HG03378 (cell line): ENCODE measurements around the gene FAM90A1.
"Not testable (repeated sequence)": the region's sequence is repeated elsewhere in the genome, so short reads cannot be mapped to it uniquely, and the experiment has no call there.

Source experiments
- ATAC-seq: cut with Tn5 transposase; IDR thresholded peaks from one replicate; pipeline ENCODE4 v1.9.1; 2021; ENCODE audit warnings: mild to moderate bottlenecking, moderate library complexity; ENCODE audit not compliant: unreplicated experiment

Gene FAM90A1, protein sequence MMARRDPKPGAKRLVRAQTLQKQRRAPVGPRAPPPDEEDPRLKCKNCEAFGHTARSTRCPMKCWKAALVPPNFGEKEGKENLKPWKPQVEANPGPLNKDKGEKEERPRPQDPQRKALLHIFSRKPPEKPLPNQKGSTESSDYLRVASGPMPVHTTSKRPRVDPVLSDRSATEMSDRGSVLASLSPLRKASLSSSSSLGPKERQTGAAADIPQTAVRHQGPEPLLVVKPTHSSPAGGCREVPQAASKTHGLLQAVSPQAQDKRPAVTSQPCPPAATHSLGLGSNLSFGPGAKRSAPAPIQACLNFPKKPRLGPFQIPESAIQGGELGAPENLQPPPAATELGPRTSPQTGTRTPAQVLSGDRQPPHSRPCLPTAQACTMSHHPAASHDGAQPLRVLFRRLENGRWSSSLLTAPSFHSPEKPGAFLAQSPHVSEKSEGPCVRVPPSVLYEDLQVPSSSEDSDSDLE

DNA sequence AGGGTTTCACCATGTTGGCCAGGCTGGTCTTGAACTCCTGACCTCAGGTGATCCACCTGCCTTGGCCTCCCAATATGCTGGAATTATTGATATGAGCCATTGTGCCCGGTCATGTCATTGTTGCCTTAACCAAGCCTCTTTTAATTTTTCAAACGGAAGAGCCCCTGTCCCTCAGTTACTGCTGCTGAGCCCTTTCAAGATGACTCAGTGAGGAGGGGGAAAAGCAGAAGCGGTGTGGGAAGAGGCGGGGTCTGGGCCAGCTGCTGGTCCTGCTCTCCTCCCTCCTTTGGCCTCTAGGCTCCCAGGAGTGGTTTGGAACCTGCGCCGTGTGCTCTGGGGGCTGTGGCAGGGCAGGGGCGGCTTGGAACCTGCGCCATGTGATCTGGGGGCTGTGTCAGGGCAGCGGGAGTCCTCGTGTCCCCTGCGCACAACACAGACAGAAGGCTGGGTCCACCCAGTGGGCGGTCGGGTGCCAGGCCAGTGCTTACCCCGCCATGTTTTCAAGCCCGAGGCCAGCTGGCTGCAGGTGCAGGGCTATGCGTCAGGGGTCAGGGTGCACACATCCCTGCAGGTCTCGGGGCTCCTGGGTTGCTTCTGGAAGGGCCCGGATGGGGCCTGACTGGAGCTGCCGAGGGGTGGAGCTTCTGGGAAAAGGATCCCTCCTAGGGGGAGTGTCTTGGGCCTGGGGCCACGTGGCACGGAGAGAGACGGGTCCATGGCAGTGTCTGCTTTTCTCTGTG is at the start of gene FAM90A1:
FAM90A1 (minus strand) TSS at position 627 of the 740 bp plus-strand sequence. CDS start 2,786 bp downstream, outside the sequence.
- not testable (repeated sequence) for ATAC-seq

DNA sequence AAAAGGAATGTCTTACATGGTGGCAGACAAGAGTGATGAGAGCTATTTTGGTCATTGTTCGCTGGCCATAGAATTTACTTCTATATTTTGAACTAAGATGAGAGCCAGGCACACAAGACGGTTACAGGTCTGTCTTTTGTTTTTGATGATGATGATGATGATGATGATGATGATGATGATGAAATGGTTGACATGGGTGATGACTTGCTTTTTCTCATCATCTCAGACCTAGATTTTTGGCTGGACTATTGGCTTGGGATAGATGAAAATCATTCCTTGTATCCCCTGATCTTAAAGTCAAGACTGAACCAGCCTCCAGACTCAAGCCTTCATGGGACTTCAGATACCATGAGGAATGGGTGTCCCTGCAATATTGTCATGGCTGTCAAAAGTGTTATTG is 49.0 kb upstream of the FAM90A1 start:
- not testable (repeated sequence) for ATAC-seq

DNA sequence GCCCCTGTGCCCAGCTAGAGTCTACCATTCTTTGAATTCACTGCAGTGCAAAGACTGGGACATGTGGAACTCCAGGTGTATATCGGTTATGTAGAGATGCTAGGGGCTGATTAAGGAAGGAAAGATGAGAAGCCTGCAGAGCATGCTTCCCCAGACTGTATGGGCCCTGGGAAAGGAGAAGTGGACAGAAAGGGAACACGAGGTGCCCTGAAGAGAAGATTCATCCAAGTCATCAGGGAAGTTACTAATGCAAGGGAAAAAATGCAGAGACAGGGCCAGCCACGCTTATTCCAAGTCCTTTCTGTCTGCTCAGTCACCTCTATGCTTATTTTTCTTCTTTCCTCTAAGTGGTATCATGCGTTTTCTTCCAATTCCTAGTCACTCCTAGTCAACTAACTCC is 39.3 kb upstream of the FAM90A1 start:
- not testable (repeated sequence) for ATAC-seq

DNA sequence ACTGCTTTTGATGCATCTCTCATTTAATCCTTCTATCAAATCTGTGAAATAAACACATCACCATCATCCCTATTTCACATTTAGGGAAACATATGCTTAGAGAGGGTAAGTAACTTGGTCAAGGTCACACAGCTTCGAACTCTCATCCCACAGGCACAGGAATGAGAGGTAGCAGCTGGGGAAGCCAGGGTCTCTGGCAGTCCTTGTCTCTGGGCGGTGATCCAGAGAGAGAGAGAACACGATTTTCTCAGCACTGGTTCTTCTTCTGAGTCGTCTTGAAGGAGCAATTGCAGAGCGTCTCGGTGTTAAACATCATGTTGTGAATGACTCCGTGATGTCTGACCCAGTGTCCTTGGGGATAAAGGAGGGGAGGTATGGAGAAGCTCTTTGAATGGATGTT is 36.8 kb upstream of the FAM90A1 start:
- ATAC-seq = not testable (repeated sequence)

DNA sequence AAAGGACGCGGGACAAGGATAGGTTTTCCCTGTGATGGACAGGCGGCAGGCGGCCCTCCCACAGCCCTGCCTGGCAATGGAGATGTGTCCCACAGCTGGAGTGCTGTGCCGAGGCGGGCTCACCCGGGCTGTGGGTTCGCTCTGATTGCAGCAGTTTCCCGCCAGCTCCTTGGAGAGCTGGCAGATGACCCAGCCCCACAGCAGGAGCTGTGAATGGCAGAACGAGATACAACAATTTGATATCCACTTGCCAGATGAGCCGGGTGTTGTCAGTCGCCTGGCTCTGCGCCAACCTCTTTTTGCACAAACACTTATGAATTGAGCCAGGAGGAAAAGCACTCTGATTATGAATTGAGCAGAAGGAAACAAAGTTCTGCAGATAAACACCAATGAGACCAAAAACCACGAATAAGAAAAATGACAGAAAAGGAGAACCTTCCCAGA is 33.7 kb upstream of the FAM90A1 start:
- not testable (repeated sequence) for ATAC-seq

DNA sequence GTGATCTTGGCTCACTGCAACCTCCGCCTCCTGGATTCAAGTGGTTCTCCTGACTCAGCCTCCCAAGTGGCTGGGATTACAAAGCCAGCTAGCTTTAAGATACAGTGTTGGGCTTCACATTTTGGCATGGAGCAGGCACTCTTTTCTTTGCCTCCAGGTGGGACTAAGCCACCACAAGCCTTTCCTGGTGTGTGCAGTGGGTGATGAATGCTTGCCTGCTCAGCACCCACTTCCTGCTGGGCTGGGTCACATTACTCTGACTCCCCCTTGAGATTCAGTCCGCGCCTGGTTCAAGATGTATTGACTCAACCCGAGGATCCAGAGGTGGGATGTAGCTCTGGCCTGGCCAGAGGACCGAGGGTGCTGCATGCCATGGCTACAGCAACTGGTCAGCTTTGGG is 28.9 kb upstream of the FAM90A1 start:
- ATAC-seq = not testable (repeated sequence)

DNA sequence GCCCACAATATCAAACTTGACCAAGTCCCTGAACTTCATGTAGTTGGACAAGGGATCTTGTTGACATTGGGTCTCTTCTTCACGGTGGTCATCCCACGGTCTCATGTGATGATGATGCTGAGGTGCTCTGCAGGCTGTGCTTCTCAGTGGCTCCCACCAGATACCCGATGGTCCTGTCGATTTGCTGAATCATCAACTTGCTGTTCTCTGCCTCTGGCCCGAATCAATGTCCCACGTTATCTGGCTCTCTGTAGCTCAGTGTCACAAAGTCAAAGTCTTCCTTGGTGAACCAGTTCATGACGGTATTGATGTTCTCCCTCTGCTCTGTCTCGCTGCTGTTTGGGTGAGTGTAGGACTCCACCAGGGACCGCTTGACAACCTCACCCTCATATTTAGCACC is 27.3 kb upstream of the FAM90A1 start:
- ATAC-seq = not testable (repeated sequence)

DNA sequence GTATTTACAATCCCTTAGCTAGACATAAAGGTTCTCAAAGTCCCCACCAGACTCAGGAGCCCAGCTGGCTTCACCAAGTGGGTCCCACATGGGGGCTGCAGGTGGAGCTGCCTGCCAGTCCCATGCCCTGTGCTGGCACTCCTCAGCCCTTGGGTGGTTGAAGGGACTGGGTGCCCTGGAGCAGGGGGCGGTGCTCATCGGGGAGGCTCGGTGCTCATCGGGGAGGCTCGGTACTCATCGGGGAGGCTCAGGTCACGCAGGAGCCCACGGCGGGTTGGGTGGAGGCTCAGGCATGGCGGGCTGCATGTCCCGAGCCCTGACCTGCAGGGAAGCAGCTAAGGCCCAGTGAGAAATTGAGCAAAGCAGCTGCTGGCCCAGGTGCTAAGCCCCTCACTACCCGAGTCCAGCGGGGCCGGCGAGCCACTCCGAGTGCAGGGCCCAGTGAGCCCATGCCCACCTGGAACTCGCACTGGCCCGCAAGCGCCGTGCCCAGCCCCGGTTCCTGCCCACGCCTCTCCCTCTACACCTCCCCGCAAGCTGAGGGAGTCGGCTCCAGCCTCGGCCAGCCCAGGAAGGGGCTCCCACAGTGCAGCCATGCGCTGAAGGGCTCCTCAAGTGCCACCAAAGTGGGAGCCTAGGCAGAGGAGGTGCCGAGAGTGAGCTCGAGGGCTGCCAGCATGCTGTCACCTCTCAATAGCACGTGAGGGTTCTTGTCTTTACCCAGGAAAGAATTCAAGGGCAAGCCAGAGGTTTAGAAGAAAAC is 24.8 kb upstream of the FAM90A1 start:
- ATAC-seq = not testable (repeated sequence)

DNA sequence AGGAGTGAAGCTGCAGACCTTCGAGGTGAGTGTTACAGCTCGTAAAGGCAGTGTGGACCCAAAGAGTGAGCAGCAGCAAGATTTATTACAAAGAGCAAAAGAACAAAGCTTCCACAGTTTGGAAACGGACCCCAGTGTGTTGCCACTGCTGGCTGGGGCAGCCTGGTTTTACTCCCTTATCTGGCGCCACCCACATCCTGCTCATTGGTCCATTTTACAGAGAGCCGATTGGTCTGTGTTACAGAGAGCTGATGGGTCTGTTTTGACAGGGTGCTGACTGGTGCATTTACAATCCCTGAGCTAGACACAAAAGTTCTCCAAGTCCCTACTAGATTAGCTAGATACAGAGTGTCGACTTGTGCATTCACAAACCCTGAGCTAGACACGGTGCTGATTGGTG is 24.2 kb upstream of the FAM90A1 start:
- ATAC-seq = not testable (repeated sequence)

DNA sequence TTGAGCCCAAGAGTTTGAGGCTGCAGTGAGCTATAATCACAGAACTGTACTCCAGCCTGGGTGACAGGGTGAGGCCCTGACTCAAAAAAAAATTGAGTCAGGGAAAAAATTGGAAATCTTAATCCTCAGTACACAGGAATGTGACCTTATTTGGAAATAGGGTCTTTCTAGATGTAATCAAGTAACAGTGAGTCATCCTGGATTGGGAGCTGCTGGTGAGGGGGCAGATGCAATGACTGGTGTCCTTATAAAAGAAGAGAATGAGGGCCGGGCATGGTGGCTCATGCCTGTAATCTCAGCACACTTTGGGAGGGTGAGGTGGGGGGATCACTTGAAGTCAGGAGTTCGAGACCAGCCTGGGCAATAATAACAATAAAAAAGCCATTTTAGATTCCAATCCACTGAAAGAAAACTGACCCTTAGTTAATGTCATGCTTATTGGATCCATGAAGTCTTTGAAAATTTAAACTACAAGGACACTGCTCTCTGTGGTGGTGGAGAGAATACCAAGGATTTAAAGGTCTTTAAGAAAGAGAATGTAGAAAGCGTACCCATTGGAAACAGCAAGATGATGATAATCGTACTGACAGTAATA is 19.6 kb upstream of the FAM90A1 start:
- not testable (repeated sequence) for ATAC-seq

DNA sequence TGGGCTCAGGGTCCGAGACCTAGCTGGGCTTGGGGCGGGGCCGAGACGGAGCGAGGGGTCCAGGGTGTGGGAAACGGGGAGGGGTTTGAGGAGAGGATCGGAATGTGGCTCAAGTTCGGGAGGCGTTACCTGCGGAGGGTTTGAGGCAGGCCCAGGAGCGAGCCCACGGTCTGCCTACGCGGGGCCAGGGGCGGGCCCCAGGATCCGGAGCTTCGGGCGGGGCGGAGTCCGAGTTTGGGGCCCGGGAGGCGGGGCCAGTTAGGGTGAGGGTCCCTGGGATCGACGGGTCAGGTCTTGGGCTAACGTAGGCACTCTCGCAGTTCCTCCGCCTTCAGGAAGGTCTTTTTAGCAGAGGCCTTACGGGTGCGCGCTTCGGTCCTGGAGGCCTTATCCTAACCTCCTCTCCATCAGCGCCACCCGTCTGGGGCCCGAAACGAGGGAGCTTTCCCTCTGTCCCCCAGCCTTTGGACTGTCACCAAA is 16.3 kb upstream of the FAM90A1 start:
- ATAC-seq = not testable (repeated sequence)

DNA sequence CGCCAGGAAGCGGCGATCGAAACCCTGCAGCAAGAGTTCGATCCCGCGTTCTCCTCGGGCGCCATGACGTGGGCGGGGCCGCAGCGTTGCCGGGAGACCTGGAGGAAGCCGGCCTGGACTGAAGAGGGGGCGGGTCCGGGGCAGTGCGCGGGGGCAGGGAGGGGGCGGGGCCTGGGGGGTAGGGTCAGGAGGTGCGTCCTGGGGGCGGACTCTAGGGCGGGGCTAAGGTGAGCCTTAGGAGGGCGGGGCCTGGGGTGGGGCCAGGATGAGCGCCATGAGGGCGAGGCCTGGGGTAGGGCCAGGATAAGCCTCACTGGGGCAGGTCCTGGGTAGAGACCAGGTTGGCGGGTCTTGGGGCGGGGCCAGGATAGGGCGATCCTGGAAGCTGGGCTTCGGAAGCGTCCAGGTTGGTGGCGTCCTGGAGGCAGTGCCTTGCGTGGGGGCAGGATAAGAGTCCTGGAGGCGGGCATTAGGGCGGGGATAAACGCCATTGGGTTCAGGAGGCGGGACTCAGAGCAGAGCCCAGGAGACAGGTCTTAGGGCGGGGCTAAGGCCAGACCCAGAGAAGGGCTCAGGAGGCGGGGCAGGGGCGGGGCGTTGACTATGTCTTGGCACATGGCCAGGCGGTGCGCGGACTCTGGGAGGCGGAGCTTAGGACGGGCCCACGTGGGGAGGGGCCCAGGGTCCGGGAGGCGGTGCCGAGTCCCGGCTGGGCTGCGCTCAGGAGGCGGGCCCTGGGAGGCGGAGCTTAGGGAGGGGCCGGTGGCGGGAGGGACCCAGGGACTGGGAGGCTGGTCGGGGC is 15.7 kb upstream of the FAM90A1 start:
- not testable (repeated sequence) for ATAC-seq

DNA sequence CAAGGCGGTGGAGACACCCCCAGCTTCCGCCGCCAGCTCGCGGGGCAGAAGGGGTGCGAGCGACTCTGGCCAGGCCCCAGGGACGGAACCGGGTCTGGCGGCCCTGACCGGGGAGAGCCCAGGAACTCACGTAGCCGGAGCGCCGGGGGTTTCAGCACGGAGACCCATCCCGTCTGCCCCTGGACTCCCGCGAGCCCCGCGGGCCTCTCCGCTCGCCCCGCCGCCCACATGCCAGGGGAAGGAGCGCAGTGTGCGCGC is 15.1 kb upstream of the FAM90A1 start:
- not testable (repeated sequence) for ATAC-seq

DNA sequence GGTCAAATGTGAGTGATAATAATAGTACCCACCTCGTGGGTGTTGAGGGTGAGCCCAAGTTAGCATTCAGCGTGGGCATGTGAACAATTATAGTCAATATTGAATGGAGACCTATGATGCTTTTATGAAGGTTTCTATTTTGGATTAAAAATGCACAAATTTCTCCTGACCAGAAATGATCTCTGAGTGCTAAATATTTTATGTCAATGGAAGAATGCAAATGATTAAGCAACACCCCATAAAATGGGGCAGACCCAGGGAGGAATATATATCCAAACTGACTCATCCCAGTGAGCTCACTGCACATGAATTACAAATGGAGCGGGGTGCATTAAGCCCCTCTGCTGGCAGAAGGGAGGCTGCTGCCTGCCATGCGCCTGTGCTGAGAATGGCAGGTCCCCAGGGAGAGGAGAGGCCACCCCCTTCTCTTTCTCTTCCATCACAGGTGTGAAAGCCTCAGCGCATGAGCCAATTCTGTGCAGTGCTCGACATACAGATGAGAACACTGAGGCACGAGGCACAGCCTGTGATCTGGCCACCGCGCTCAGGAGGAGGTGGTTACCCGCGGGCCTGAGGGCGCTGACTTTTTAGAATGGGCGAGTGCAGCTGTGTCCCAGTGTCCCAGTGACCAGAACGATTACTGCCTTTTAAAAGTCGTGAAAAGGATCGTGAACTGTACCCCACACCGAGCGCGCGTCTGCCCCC is 14.7 kb upstream of the FAM90A1 start:
- not testable (repeated sequence) for ATAC-seq

DNA sequence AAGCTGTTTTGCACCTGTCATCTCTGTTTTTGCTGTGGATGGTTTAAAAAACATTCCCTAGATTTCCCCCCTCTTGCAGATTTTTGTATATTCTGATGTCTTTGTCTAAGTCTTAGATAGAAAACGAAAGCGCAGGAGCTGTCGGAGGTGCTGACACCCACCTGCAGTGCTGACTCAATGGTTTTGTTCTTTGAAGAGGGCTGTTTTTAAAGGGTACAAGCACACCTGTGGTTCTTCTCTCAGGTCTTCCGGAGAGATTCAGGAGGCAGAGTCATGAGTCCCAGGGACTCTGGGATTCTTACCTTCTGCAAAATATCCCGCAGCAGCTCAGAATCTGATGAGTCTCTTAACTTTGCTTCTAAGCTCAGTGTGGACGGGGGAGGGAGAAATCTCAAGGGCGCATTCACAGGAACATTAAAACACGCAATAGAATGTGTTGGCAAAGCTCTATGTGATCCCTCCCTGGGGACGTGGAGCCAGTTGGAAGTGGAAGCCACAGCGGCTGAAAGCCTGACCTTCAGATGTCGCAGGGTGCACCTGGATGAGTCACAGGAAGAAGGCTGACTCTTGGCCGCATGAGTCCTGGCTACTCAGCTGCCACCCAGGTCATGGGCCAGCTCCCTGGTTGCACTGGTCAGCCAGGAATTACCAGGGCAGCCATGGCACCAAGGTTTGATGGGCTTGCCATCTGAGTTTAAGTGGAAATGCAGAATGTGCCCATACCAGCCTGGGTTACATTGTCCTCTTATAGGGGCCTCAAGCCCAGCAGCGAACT is 13.1 kb upstream of the FAM90A1 start:
- not testable (repeated sequence) for ATAC-seq

DNA sequence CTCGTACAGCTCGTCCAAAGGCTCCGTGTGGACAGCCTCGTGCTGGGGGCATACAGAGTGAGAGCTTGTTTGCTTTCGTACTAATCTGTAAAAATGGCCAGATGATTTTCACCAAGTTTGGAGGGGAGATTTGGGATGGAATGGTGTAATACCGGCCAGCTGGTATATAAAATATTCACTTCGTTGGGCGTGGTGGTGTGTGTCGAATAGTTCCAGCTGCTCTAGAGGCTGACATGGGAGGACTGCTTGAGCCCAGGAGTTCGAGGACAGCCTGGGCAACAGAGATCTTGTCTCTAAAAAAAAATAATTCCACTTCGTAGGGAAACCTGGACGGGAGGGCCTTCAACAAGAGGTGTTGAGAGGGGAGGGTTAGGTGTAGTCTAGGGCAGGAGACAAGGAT is 9.6 kb upstream of the FAM90A1 start:
- not testable (repeated sequence) for ATAC-seq

DNA sequence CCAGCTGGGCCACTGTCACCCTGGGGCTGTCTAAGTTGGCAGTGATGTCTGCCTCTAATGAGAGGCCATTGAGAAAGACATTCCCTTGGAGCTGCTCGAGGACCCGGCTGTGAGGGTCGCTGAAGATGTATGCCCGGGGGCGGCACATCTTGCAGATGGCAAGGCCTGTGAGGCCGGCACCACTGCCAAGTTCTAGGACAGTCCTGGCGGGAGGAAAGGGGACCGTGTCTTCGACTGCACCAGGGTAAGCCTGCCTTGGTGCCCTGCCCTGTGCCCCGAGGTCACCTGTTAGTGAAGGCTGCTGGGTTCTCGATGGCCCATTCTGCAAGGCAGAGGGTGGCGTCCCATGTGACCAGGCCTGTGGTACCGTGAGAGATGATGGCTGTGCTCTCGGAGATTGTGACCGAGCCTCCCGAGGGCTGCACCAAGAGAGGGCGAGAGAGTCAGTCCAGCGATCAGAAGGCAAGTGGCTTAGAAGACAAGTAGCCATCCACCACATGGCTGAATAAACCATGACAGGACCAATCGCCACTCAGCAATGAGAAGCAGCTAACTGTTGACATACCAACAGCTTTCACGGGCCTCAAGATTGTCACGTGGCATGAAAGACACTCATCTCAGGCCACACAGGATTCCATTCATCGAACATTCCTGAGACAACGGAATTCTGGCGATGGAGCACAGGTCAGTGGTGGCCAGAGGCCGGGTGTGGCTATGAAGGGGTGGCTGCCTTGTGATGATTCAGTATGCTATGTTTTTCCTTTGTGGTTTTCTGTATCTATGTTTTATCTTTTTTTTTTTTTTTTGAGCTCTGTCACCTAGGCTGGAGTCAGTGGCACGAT is 8.1 kb upstream of the FAM90A1 start:
- ATAC-seq = not testable (repeated sequence)

DNA sequence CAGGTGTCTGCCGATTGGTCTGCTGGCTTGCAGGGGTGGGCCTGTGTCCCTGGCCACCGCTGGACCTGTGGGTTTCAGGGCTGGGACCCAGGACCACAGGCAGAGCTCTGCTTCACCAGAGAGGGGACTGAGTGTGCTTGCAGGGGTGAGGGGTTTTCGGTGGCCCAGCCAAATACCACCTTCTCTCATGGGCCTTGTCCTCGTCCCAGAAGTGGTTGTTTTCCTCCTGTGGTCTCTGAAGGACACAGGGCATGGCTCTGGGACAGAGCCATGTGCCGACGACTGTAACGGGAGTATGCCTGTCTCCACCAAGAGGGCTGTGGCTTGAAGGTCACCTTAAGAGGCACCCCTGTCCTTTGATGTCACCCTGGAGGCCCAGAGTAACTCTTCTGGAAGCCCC is 7.3 kb upstream of the FAM90A1 start:
- ATAC-seq = not testable (repeated sequence)
